T-helper 17 cell (primary cell): Measurements from ENCODE around the gene PRELID1. TPM values are rescaled to one million over a fixed set of nuclear protein-coding genes. Genes with fewer than 3 reads are reported as not detected.
A peak's percentile ranks its signal among the peaks of the same experiment; 100 is the strongest.

ENCODE experiments used
- ATAC-seq: fragments of 150-1000 bp; cut with Tn5 transposase; 2 replicates; pipeline ENCODE4 v1.10.0; 2021; ENCODE audit warnings: mild to moderate bottlenecking, moderate library complexity
- DNase-seq, 3 donors: peaks; one replicate each; pipeline versions ENCODE4 v3.0.0 to v3.0.0-alpha.2; 2020 to 2021
- H3K9me3 ChIP-seq: one replicate; pipeline ENCODE4 v1.7.0; 2013; ENCODE audit warnings: low read length, mild to moderate bottlenecking; ENCODE audit not compliant: control insufficient read depth, poor library complexity, severe bottlenecking
- H3K27ac Mint-ChIP-seq: one replicate; pipeline ENCODE4 v1.8.0; 2022; ENCODE audit warnings: mild to moderate bottlenecking, moderate library complexity, mixed read lengths
- H3K27me3 Mint-ChIP-seq: one replicate; pipeline ENCODE4 v1.8.0; 2022; ENCODE audit warnings: mixed read lengths
- H3K36me3 Mint-ChIP-seq: one replicate; pipeline ENCODE4 v1.8.0; 2022; ENCODE audit warnings: low read depth, mixed read lengths
- H3K4me1 Mint-ChIP-seq: one replicate; pipeline ENCODE4 v1.8.0; 2022; ENCODE audit warnings: mild to moderate bottlenecking, mixed read lengths
- H3K4me3 Mint-ChIP-seq: one replicate; pipeline ENCODE4 v1.8.0; 2022; ENCODE audit warnings: mild to moderate bottlenecking, moderate library complexity, mixed read lengths
- total RNA-seq, 4 donors: library from RNA in 2 of 4; stranded (reverse) in 2 of 4; gene quantifications; one replicate each; pipeline ENCODE4 v1.2.3 and lab custom pipeline; 2022 to 2026

Gene PRELID1
- total RNA-seq, 2 donors from 2014 or later, result 44.9 to 55.8 TPM

DNA sequence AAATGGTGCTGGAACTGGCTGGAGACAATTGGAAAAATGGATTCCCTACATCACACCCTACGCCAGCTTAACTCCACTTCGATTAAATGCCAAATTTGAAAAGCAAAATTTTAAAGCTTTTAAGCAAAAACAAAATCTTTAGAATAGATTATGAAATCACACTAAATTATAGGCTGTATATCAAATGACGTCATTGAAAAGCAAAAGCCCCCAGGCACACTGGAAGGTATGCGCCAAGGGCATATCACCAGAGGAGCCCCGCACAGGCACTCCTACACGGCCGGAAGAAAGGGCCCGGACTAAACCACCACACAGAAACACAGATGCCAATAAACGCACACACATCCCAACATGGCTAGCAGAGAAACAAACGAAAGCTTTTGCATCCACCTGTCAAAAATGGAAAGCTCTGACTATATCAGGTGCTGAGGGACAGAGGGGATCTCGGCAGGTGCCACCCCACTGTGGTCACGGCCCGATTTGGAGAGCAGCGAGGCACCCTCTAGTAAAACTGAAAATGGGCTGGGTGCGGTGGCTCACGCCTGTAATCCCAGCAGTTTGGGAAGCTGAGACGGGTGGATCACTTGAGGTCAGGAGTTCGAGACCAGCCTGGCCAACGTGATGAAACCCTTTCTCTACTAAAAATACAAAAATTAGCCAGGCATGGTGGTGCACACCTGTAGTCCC lies 25.1 kb downstream of the PRELID1 start:
- no peak for DNase-seq
- Mint-ChIP-seq H3K4me1 (peaks cover 8% of the 10 kb centered on the region), H3K36me3 (peaks cover 5% of the 10 kb centered on the region), H3K4me3 (no peak overlapping the region), H3K27me3 (no peaks in the 10 kb centered on the region), H3K27ac (no peak overlapping the region)
- no peaks in the 10 kb centered on the region for H3K9me3 ChIP-seq
- no peak for ATAC-seq

DNA sequence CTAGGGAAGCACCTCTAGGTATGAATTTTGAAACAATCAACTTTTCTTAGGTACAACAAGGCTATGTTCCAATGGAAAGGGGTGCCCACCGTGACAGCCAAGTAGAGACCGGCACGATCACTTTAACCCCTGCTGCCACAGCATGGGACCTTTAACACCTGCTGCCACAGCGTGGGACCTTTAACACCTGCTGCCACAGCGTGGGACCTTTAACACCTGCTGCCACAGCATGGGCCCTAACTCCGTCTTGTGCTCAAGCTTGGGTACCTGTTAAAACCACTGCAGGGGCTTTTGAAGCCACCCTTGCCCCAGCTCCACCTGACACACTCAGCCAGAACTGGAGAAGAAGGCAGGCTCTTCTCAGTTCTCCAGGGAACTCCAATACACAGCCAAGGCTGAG lies 26.3 kb downstream of the PRELID1 start:
- Mint-ChIP-seq H3K27ac (no peak overlapping the region), H3K36me3 (peaks cover 5% of the 10 kb centered on the region), H3K4me3 (no peak overlapping the region), H3K4me1 (peaks cover 8% of the 10 kb centered on the region), H3K27me3 (no peaks in the 10 kb centered on the region)
- ATAC-seq, result no peak
- H3K9me3 ChIP-seq, result no peaks in the 10 kb centered on the region
- no peak for DNase-seq

DNA sequence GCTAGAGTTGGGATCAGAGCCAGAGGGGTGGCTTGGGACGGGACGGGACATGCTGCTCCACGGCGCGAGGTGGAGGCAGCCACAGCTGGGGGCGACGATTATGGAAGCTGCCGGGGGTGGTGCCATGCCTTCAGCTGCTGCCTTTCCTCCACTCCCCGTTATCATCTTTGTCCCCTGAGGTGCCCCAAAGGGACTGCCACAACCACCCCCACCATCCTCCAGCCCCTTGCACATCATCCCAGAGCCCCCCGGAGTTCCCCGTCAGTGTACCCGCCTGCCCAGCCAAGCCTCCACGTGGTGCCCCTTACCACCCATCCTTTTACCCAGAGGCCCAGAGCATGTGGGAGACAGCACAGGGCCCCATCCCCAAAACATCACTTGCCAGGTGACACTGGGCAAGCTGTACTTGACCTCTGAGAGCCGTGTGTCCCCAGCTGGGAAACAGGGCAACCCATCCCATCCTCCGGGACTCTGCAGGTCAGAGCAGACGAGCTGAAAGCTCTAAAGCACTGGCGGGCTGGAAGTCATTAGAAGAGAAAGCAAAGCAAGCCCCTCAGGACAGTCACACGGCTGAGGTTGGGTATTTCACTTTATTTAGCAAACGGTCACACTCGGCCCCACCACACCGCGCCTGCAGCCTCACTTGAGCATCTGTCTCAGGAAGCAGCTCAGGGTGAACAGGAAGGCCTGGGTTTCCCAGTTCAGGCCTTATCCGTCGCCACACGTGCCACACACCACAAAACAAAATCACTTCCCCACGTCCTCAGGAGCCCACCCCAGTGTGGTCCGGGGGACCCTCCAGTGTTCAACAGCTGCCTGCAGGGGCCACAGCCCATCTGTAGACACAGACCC lies 27.6 kb downstream of the PRELID1 start:
- peaks cover 10% of the 10 kb centered on the region for H3K36me3 Mint-ChIP-seq
- H3K27me3 Mint-ChIP-seq, result no peaks in the 10 kb centered on the region
- ATAC-seq (peak; percentile 16), DNase-seq (no peak)
- peak overlapping the region; percentile 37 for H3K27ac Mint-ChIP-seq
- H3K4me3 Mint-ChIP-seq, result no peak overlapping the region
- peaks cover 14% of the 10 kb centered on the region for H3K4me1 Mint-ChIP-seq
- H3K9me3 ChIP-seq, result no peaks in the 10 kb centered on the region

DNA sequence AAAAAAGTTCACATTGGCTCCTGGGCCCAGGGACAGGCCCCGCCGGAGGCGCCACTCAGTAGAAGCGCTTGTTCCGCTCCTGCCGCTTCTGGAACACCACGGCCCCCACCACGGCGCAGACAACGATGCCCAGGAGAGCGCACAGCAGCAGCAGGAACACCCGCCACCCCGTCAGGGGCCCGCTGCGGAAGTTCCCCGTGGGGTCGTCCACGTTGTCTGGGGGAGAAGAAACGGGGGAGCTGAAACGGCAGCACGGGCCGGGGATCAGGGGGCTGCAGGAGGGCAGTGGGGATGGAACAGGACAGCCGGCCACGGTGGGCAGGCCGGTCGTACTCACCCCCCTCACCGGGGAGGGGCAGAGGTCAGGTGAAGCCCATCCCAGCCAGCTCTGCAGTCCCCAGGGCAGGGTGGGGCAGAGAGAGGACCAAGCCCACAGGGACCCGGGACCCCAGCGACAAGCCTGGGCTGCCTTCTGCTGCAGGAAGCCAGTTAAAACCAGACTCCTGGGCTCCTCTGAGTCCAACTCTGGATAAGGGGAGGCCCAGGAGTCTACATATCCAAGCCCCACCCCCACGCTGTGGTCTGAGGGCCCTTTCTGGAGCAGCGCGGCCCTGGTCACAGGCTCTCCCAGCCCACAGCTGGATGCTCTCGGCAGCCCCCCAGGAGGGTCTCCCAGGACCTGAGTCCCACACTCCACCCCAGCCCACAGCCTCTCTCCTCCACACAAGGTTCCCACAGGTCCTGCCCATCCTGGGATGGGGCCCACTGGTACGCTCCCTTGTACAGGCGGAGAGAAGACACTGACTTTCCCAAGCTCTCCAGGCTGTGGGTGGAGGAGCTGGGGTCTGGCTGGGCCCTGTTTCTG lies 28.7 kb downstream of the PRELID1 start:
- H3K4me1 Mint-ChIP-seq, result peaks cover 16% of the 10 kb centered on the region
- peaks cover 12% of the 10 kb centered on the region for H3K36me3 Mint-ChIP-seq
- no peaks in the 10 kb centered on the region for H3K9me3 ChIP-seq
- DNase-seq (no peak), ATAC-seq (no peak)
- no peak overlapping the region for H3K27ac Mint-ChIP-seq
- H3K4me3 Mint-ChIP-seq, result no peak overlapping the region
- H3K27me3 Mint-ChIP-seq, result no peaks in the 10 kb centered on the region

DNA sequence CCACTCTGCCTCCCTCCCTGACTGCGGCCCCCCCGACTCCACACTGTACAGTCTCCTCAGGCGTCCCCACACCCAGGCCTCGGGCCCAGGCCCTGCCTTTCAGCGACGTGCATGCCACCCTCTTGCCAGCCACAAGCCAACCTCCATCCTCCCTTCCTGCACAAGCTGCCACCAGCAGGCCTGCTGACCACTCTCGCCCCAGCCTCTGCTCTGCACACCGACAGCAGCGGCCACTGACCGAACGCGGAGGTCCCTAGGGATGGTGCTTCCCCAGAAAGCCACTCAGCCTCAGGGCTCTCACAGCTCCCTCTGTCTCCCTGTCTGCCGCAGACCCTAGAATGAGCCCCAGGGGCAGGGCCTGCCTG lies 29.3 kb downstream of the PRELID1 start:
- Mint-ChIP-seq H3K27ac (no peak overlapping the region), H3K27me3 (no peaks in the 10 kb centered on the region), H3K36me3 (peaks cover 12% of the 10 kb centered on the region), H3K4me3 (no peak overlapping the region), H3K4me1 (peaks cover 14% of the 10 kb centered on the region)
- no peak for ATAC-seq
- no peaks in the 10 kb centered on the region for H3K9me3 ChIP-seq
- DNase-seq, result no peak

DNA sequence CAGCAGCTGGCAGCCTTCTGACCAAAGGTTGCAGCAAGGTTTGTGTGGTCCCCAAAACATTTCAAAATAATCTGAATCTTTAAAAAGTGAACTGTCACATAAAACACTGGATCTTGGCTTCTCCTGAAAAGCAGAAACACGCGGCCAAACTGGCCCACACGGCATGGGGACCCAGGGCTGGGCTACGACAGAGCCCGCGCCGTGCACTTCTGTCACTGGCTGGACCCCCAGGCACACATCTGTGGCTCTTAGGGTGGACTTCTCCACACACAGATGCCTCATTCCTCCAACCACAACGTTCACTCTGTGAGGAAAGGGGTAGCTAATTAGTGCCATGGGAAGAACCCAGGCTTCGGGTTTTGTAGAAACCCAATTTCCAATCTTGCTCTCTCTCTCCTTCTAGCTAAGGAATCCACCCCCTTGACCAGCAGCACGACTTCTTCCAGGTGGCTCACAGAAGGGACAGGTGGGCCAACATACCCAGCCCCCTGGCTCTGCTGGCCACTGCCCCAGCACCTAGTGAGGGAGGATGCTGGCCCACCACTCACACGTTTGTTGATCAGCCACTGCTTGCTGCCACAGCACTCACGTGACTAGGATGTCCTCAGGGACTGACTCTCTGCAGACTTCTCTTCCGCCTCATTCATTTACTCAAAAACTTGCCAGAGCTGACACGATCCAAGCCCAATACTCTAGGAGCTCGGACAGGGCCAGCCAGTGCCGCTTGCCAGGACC lies 30.0 kb downstream of the PRELID1 start:
- DNase-seq (no peak), ATAC-seq (no peak)
- H3K9me3 ChIP-seq, result no peaks in the 10 kb centered on the region
- H3K4me3 Mint-ChIP-seq, result no peak overlapping the region
- no peaks in the 10 kb centered on the region for H3K27me3 Mint-ChIP-seq
- peaks cover 14% of the 10 kb centered on the region for H3K4me1 Mint-ChIP-seq
- no peak overlapping the region for H3K27ac Mint-ChIP-seq
- peaks cover 12% of the 10 kb centered on the region for H3K36me3 Mint-ChIP-seq

DNA sequence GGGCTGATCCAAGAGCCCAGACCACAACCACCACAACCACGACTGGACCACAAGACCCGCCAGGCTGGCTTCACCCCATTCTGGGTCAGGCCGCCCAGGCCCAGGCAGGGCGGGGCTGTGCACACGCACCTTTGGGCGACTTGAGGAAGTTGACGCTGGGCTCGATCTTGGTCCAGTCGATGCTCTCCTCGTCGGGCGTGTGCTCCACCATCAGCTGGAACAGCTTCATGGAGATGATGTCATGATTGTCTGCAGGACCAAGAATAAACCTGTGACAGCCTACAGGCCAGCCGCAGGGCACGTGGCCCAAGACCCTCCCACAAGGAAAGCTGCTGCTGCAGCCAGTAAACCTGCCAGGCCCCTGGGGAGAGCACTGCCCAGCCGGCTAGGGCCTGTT lies 30.6 kb downstream of the PRELID1 start:
- ATAC-seq (no peak), DNase-seq (no peak)
- Mint-ChIP-seq H3K27me3 (no peaks in the 10 kb centered on the region), H3K27ac (no peak overlapping the region), H3K4me3 (no peak overlapping the region), H3K36me3 (peaks cover 12% of the 10 kb centered on the region), H3K4me1 (peaks cover 14% of the 10 kb centered on the region)
- H3K9me3 ChIP-seq, result no peaks in the 10 kb centered on the region

DNA sequence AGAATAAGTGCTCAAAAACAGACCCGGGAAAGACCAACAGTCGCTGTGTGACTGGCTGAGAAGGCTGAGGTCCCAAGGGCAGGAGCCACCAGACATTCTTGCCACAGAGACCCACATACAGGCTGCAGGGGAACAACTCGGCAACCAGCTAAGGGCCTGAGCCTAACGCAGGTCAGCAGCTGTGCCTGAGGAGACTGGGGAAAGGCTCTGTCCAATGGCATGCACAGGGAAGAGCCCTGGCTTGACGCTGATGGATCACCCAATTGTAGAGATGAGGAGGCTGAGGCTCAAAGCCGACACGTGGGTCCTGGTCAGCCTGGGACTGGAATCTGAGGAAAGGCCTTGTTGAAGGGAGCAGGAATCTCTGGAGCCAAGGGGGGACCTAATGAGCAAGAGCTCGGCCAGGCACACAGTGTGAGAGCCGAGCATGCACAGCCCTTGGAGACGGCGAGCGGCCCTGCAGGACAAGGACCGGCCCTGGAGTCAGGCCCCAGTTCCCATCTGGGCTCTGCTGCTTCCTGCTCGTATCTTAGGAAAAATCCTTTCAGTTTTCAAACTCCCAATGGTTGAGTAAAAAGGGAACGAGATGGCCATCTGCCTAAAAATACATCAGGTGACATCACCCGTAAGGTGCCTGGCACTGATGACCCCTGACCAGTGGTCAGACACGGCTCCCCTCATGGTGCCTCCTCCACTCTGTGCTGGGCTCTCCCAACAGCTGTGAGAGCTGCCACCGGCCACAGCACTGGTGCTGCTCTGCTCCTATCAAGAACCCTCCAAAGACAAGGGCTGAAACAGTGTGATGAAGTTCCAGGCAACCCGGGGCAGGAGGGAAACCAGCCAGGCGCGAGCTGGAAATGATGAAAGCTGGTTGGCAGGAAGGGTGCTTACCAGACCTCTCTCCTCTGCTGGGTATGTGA lies 31.4 kb downstream of the PRELID1 start:
- H3K27me3 Mint-ChIP-seq, result no peaks in the 10 kb centered on the region
- H3K9me3 ChIP-seq, result no peaks in the 10 kb centered on the region
- H3K4me1 Mint-ChIP-seq, result peaks cover 17% of the 10 kb centered on the region
- DNase-seq (no peak), ATAC-seq (no peak)
- peak overlapping the region; percentile 29 for H3K27ac Mint-ChIP-seq
- no peak overlapping the region for H3K4me3 Mint-ChIP-seq
- peaks cover 15% of the 10 kb centered on the region for H3K36me3 Mint-ChIP-seq

DNA sequence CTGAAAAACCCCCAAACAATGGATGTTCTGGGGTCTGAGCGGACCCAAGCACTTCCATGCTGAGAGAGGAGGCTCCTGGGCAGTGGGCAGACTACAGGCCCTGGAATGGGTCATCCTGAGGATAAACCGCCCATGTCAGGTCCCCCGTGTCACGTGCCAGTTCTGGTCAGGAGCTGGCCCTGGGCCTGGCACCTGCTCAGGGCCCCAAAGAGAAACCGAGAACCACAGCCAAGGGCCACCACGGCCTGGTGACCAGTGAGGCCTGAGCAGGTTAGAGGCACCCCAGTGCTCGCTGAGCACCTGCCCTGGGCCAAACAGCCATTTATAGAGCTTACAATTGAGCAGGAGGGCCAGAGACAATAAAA lies 32.1 kb downstream of the PRELID1 start:
- no peaks in the 10 kb centered on the region for H3K27me3 Mint-ChIP-seq
- H3K9me3 ChIP-seq, result no peaks in the 10 kb centered on the region
- no peak for DNase-seq
- peaks cover 13% of the 10 kb centered on the region for H3K36me3 Mint-ChIP-seq
- H3K4me1 Mint-ChIP-seq, result peaks cover 16% of the 10 kb centered on the region
- no peak overlapping the region for H3K27ac Mint-ChIP-seq
- no peak for ATAC-seq
- H3K4me3 Mint-ChIP-seq, result no peak overlapping the region

DNA sequence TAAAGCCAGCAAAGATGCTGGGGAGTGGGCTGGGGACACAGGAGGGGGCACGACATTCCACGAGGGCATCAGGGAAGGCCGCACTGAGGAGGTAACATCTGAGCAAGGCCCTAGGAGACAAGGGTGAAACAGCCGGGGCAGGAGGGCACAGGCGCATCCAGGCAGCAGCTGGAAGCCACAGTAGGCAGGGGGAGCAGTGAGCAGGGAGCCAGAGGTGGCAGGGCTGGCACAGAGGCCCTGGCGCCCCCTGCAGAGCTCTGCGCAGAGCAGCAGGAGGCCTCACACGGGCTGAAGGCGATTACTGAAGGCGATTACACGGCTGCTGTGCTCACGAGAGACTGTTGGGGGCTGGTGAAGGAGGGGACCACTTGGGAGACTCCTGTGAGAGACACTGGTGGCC lies 32.5 kb downstream of the PRELID1 start:
- Mint-ChIP-seq H3K27me3 (no peaks in the 10 kb centered on the region), H3K27ac (no peak overlapping the region), H3K36me3 (peaks cover 12% of the 10 kb centered on the region), H3K4me3 (no peak overlapping the region), H3K4me1 (peaks cover 15% of the 10 kb centered on the region)
- DNase-seq (no peak), ATAC-seq (peak; percentile 57)
- H3K9me3 ChIP-seq, result no peaks in the 10 kb centered on the region

DNA sequence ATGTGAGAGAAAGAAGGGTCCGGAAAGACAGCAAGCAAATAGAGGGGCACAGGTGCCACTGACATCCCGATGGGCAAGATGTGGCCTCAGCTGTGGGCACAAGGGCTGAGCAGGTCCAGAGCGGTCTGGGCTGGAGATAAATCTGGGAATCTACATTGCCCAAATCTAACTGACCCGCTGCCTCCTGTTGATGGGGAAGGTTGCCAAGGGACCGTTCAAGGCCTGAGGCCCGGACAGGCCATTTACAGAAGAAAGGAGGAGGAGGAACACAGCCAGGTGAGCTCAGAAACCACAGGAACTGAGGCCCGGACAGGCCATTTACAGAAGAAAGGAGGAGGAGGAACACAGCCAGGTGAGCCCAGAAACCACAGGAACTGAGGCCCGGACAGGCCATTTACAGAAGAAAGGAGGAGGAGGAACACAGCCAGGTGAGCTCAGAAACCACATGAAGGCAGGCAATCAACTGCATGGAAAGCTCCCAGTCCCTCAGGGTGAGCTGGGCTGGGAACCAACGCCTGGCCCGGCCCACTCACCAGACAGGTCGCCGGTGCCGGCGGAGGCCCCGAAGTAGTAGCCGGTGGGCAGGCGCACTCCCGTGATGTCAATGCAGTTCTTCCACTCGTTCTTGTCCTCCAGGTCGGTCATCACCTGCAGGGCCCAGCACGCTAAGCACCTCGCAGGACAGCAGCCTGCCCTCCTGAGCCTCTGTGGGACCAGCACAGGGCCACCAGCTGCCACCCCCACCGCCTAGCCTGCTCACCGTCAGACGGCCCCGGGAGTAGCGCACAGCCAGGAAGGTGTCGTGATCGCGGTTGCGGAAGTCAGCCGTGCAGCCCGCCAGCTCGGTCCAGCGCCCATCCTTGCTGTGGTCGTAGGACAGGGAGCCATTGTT lies 33.2 kb downstream of the PRELID1 start:
- no peaks in the 10 kb centered on the region for H3K9me3 ChIP-seq
- ATAC-seq (no peak), DNase-seq (no peak)
- Mint-ChIP-seq H3K27me3 (no peaks in the 10 kb centered on the region), H3K4me1 (peaks cover 20% of the 10 kb centered on the region), H3K27ac (no peak overlapping the region), H3K36me3 (peaks cover 10% of the 10 kb centered on the region), H3K4me3 (no peak overlapping the region)
